B cell (primary cell): Measurements from ENCODE around the gene PSG6. TPM values are rescaled to one million over a fixed set of nuclear protein-coding genes. Genes with fewer than 3 reads are reported as not detected.
A peak's percentile ranks its signal among the peaks of the same experiment; 100 is the strongest.
"Not testable (repeated sequence)": the region's sequence is repeated elsewhere in the genome, so short reads cannot be mapped to it uniquely, and the experiment has no call there.

ENCODE experiments used
- ATAC-seq: fragments of 200-7000 bp; cut with Tn5 transposase; one replicate; pipeline ENCODE4 v1.10.0; 2021; ENCODE audit warnings: low read depth, mild to moderate bottlenecking, moderate number of reproducible peaks, moderate library complexity
- CTCF ChIA-PET: fragments of 350-600 bp; sonication (Branson Sonifier 250); formaldehyde crosslinking; loops from one replicate; lab custom pipeline; 2021; ENCODE audit warnings: antibody characterized with exemption, inconsistent platforms; lab: Charles Lee
- POLR2A ChIA-PET: fragments of 350-600 bp; sonication (Branson Sonifier 250); formaldehyde crosslinking; loops from one replicate; lab custom pipeline; 2021; ENCODE audit warnings: antibody characterized with exemption; lab: Charles Lee
- DNase-seq: peaks from one replicate; pipeline ENCODE4 v3.0.0; 2013
- H2AFZ ChIP-seq: 2 replicates; pipeline ENCODE4 v1.6.1; 2012; ENCODE audit warnings: mild to moderate bottlenecking, low read depth, low read length; ENCODE audit not compliant: insufficient read depth, poor library complexity, severe bottlenecking
- H3K27ac ChIP-seq, 2 donors: 1 replicate in 1 of 2; 2 replicates in 1 of 2; pipeline ENCODE4 v1.5.1; 2012 to 2013; ENCODE audit warnings: low read length in 2 of 2, mild to moderate bottlenecking in 2 of 2, moderate library complexity in 1 of 2
- H3K27me3 ChIP-seq, 4 experiments: fragments of 200-600 bp in 1 of 4; sonication (generic) in 1 of 4; replicated peaks in 1 of 4; 1 replicate in 2 of 4; 2 replicates in 2 of 4; pipeline versions ENCODE4 v1.6.1 to v1.7.0; 2013 to 2016; ENCODE audit warnings: low read length in 3 of 4, mild to moderate bottlenecking in 2 of 4, mixed read lengths in 1 of 4, moderate library complexity in 1 of 4; ENCODE audit not compliant: insufficient read depth in 4 of 4, control insufficient read depth in 3 of 4; ENCODE audit errors: control extremely low read depth in 1 of 4
- H3K36me3 ChIP-seq, 2 experiments: replicated peaks in 1 of 2; 1 replicate in 1 of 2; 2 replicates in 1 of 2; pipeline versions ENCODE4 v1.6.1 to v1.7.1; 2013; ENCODE audit warnings: low read length in 1 of 2; ENCODE audit not compliant: insufficient read depth in 2 of 2, control insufficient read depth in 1 of 2; ENCODE audit errors: control extremely low read depth in 1 of 2, extremely low read depth in 1 of 2
- H3K4me1 ChIP-seq, 2 donors: fragments of 200-600 bp in 1 of 2; sonication (generic) in 1 of 2; 1 replicate in 1 of 2; 2 replicates in 1 of 2; pipeline versions ENCODE4 v1.5.1 to v1.6.1; 2013 to 2017; ENCODE audit warnings: low read length in 2 of 2; ENCODE audit not compliant: control insufficient read depth in 2 of 2, insufficient read depth in 2 of 2
- H3K4me2 ChIP-seq: replicated peaks from 2 replicates; pipeline ENCODE3; 2012; ENCODE audit warnings: mild to moderate bottlenecking, low read depth, low read length; ENCODE audit not compliant: poor library complexity, severe bottlenecking
- H3K4me3 ChIP-seq, 5 experiments: fragments of 200-600 bp in 1 of 5; sonication (generic) in 1 of 5; 1 replicate in 3 of 5; 2 replicates in 2 of 5; pipeline versions ENCODE4 v1.5.1 to v1.7.0; 2011 to 2016; ENCODE audit warnings: low read length in 4 of 5, mild to moderate bottlenecking in 4 of 5, low read depth in 2 of 5, control low read depth in 1 of 5, moderate library complexity in 1 of 5; ENCODE audit not compliant: insufficient read depth in 1 of 5; ENCODE audit errors: control extremely low read depth in 1 of 5, extremely low read depth in 1 of 5
- H3K79me2 ChIP-seq: fragments of 200-600 bp; sonication (generic); one replicate; pipeline ENCODE4 v1.6.0; 2016; ENCODE audit warnings: low read length; ENCODE audit not compliant: control insufficient read depth, insufficient read depth
- H3K9ac ChIP-seq: fragments of 200-600 bp; sonication (generic); 2 replicates; pipeline ENCODE4 v1.6.1; 2017; ENCODE audit warnings: mild to moderate bottlenecking, low read length, moderate library complexity
- H3K9me3 ChIP-seq, 3 donors: one replicate each; pipeline versions ENCODE4 v1.6.1 to v1.7.1; 2013; ENCODE audit warnings: low read length in 2 of 3; ENCODE audit not compliant: control insufficient read depth in 2 of 3, insufficient read depth in 1 of 3; ENCODE audit errors: control extremely low read depth in 1 of 3
- H4K20me1 ChIP-seq: 2 replicates; pipeline ENCODE4 v1.6.0; 2012; ENCODE audit warnings: mild to moderate bottlenecking, low read length; ENCODE audit not compliant: insufficient read depth, control insufficient read depth, poor library complexity, severe bottlenecking
- H3K27ac Mint-ChIP-seq: one replicate; pipeline ENCODE4 v1.8.0; 2021; ENCODE audit warnings: mixed read lengths
- H3K27me3 Mint-ChIP-seq: one replicate; pipeline ENCODE4 v1.8.0; 2021; ENCODE audit warnings: mixed read lengths
- H3K4me1 Mint-ChIP-seq: one replicate; pipeline ENCODE4 v1.8.0; 2021; ENCODE audit warnings: mixed read lengths
- H3K4me3 Mint-ChIP-seq: one replicate; pipeline ENCODE4 v1.8.0; 2021; ENCODE audit warnings: mixed read lengths
- H3K9me3 Mint-ChIP-seq: one replicate; pipeline ENCODE4 v1.8.0; 2022; ENCODE audit warnings: mixed read lengths; ENCODE audit not compliant: insufficient read depth
- EZH2 ChIP-seq: IDR thresholded peaks from 2 replicates; pipeline ENCODE4 v1.6.1; 2012; ENCODE audit warnings: borderline replicate concordance, low read depth, mild to moderate bottlenecking, moderate library complexity, low read length; ENCODE audit not compliant: insufficient read depth, poor library complexity, severe bottlenecking
- WGBS: methylation state at CpG from one replicate; pipeline ENCODE4 v1.1.5; 2013; ENCODE audit warnings: missing lambda C conversion rate; ENCODE audit not compliant: insufficient coverage; 5-methylcytosine and 5-hydroxymethylcytosine counted together
- intact Hi-C: fragments of 100-400 bp; cut with micrococcal nuclease; formaldehyde crosslinking; loops from one replicate; pipeline ENCODE4 v1.10.0; 2022
- polyA plus RNA-seq: library from polyadenylated mRNA; depleted of rRNA; stranded (reverse); fragments of >200 nt; gene quantifications from 2 replicates; pipeline ENCODE4 v1.2.3, GENCODE V29; 2012
- total RNA-seq, 2 donors: library from RNA; stranded (reverse); fragments of 120-200 nt in 1 of 2; gene quantifications; 1 replicate in 1 of 2; 2 replicates in 1 of 2; pipeline versions ENCODE4 v1.2.3 to v1.2.4, GENCODE V29; 2013 to 2022
- TF ChIP-seq, protein P1 (sequence below): fragments of 200-600 bp; IDR thresholded peaks from one replicate; pipeline ENCODE4 v1.8.0; 2022; ENCODE audit warnings: antibody characterized with exemption, mild to moderate bottlenecking

PSG6 gene
- total and polyA plus RNA-seq, 2 donors (not counting 1 experiment from before 2014, with no cell fraction given) = not detected

DNA sequence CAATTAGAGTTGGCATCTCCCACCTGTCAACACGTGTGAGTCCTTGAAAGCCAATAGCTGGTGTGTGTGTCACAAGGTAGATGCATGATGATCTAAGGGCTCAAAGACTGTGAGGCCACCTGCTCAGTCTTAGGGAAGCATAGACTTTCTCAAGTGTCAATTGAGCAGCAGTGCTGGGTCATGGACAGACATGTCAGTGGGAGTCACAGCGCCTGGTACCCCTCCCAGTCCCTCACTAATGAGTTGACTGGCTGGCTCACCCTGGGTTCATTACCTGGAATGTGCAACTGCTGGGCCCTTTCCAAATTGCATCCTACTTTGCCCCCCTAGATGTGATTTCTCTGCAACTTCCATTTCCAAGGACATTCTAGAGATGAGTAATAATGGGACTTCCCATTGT lies 9.1 kb upstream of the PSG6 start:
- Mint-ChIP-seq H3K9me3 (no peaks in the 10 kb centered on the region), H3K27me3 (peaks cover 13% of the 10 kb centered on the region), H3K27ac (no peak overlapping the region), H3K4me3 (no peak overlapping the region), H3K4me1 (no peaks in the 10 kb centered on the region)
- ChIA-PET CTCF (no interaction called here), POLR2A (no interaction called here)
- Histone ChIP-seq H3K27ac (no peak overlapping the region), H3K9me3 (no peaks in the 10 kb centered on the region), H3K79me2 (no peaks in the 10 kb centered on the region), H4K20me1 (no peaks in the 10 kb centered on the region), H3K4me1 (no peaks in the 10 kb centered on the region), H3K36me3 (no peaks in the 10 kb centered on the region), H3K9ac (no peak overlapping the region), H3K4me2 (no peak overlapping the region), H2AFZ (no peak overlapping the region), H3K4me3 (no peak overlapping the region), H3K27me3 (peaks cover 0 to 3% (median 0%) of the 10 kb centered on the region in 4 experiments)
- no peak for TF ChIP-seq EZH2
- TF ChIP-seq, protein P1, sequence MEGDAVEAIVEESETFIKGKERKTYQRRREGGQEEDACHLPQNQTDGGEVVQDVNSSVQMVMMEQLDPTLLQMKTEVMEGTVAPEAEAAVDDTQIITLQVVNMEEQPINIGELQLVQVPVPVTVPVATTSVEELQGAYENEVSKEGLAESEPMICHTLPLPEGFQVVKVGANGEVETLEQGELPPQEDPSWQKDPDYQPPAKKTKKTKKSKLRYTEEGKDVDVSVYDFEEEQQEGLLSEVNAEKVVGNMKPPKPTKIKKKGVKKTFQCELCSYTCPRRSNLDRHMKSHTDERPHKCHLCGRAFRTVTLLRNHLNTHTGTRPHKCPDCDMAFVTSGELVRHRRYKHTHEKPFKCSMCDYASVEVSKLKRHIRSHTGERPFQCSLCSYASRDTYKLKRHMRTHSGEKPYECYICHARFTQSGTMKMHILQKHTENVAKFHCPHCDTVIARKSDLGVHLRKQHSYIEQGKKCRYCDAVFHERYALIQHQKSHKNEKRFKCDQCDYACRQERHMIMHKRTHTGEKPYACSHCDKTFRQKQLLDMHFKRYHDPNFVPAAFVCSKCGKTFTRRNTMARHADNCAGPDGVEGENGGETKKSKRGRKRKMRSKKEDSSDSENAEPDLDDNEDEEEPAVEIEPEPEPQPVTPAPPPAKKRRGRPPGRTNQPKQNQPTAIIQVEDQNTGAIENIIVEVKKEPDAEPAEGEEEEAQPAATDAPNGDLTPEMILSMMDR = no peak
- ATAC-seq = no peak
- intact Hi-C loops = no loop called here
- WGBS = no CpG with 5 or more reads among the region's 2 CpGs
- DNase-seq = no peak

GRCh38 chr19:42923106-42923505 lies 5.4 kb upstream of the PSG6 start:
- H3K27ac Mint-ChIP-seq, H3K9me3 ChIP-seq, H3K4me2 ChIP-seq, H3K36me3 ChIP-seq, H3K4me1 ChIP-seq, DNase-seq, H4K20me1 ChIP-seq, H2AFZ ChIP-seq, H3K27ac ChIP-seq, H3K79me2 ChIP-seq, H3K27me3 ChIP-seq, intact Hi-C loops, H3K9ac ChIP-seq, H3K9me3 Mint-ChIP-seq, H3K4me3 ChIP-seq, ATAC-seq, H3K4me3 Mint-ChIP-seq, H3K4me1 Mint-ChIP-seq, POLR2A ChIA-PET: not testable (repeated sequence)
- H3K27me3 Mint-ChIP-seq = peaks cover 10% of the 10 kb centered on the region
- WGBS = 35% methylated on average over 8 of the region's 9 CpGs
- TF ChIP-seq, protein P1 = peak; percentile 52
- CTCF ChIA-PET = interaction anchor here (1.0 kb wide), 1 partner anchor 597 kb away, joined by 4 read pairs; no protein-coding TSS in a partner anchor

- H3K27me3 Mint-ChIP-seq, ATAC-seq, CTCF ChIA-PET, H3K4me1 Mint-ChIP-seq, POLR2A ChIA-PET, H3K9me3 ChIP-seq, H3K36me3 ChIP-seq, H3K27ac Mint-ChIP-seq, H2AFZ ChIP-seq, H3K4me3 ChIP-seq, DNase-seq, H3K4me2 ChIP-seq, intact Hi-C loops, H4K20me1 ChIP-seq, H3K9me3 Mint-ChIP-seq, H3K4me3 Mint-ChIP-seq, H3K9ac ChIP-seq, H3K79me2 ChIP-seq, H3K4me1 ChIP-seq, H3K27me3 ChIP-seq, H3K27ac ChIP-seq: not testable (repeated sequence)
Observed at GRCh38 chr19:42920971-42921370, 3.3 kb upstream of the PSG6 start.
